Testis (tissue), 2 donors: ENCODE data around the gene STX19.

Experiments used
- CTCF ChIP-seq, 3 experiments: fragments of 450-650 bp in 2 of 3; fragments of 200-600 bp in 1 of 3; sonication (generic) in 1 of 3; IDR thresholded peaks; one replicate each; pipeline ENCODE4 v1.5.1; 2016 to 2019; ENCODE audit warnings: antibody characterized with exemption in 3 of 3, mild to moderate bottlenecking in 2 of 3, moderate library complexity in 1 of 3
- POLR2A ChIP-seq: fragments of 450-650 bp; IDR thresholded peaks from one replicate; pipeline ENCODE4 v1.6.1; 2017; ENCODE audit warnings: antibody characterized with exemption, mild to moderate bottlenecking, moderate library complexity

- TF ChIP-seq CTCF (IDR thresholded peaks at IDR 0.05) (no peak), POLR2A (no peak)
Observed at GRCh38 chr3:94028093-94028837, at the start of gene STX19.
